NCI-H146 (cell line): ENCODE data around the gene PRKD2.
"Not testable (repeated sequence)": the region's sequence is repeated elsewhere in the genome, so short reads cannot be mapped to it uniquely, and the experiment has no call there.

Source experiments
- DNase-seq: peaks from one replicate; lab custom pipeline; 2025; lab: John Stamatoyannopoulos, UW

Gene PRKD2

DNA sequence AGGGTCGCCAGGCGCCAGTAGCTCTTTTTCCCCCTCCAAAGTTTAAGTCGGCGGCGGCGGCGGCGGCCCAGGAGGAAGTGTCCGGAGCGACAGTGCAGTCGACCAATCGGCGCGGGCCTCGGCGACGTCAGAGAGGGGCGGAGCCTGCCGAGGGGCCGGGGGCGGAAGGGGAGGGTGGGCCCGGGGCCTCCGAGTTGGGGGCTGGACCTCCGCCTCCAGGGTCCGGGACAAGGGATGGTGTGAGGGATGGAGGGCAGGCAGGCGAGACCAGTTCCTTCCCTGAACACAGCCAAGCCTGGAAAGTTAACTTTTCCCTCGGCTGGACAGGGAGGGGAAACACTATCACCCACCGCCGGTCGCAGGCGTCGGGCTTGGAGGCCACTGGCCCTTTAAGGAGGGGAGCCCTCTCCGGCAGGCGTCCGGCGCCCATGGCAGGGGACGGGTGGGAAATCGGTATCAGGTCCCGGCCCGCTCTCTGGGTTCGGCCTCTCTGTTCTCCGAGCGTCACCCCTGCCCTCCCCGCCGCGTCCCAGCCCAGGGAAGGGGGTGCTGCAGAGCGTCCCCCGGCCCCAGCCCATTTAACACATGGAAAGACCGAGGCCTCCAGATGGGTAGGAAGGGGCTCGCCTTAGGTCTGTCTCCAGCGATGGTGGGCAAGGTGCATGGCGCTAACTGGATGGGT lies at the start of gene PRKD2:
TSS of gene PRKD2 (minus strand) at position 81 of the 682 bp plus-strand sequence. CDS start 744 bp downstream, outside the sequence.
- peak; percentile 71 for DNase-seq

DNA sequence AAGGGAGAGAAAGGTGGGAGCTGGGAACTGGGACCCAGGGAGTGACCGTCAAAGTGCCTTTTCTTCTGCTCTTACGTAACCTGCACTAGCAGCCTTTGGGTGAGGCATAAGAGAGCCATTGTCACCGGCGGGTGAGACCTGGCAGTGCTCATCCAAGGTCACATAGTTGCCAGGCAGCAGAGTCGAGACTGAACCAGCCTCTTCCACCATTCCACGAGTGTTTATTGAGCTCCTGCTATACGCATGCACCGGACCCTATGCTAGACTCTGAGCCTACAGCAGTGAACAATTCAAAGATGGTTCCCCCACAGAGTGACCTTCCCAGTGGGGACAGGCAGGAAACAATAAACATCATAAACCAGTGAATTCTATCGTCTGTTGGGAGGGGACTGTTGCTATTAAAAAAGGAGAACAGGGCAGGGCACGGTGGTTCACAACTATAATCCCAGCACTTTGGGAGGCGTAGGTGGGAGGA lies 47.9 kb upstream of the PRKD2 start:
- DNase-seq = no peak

DNA sequence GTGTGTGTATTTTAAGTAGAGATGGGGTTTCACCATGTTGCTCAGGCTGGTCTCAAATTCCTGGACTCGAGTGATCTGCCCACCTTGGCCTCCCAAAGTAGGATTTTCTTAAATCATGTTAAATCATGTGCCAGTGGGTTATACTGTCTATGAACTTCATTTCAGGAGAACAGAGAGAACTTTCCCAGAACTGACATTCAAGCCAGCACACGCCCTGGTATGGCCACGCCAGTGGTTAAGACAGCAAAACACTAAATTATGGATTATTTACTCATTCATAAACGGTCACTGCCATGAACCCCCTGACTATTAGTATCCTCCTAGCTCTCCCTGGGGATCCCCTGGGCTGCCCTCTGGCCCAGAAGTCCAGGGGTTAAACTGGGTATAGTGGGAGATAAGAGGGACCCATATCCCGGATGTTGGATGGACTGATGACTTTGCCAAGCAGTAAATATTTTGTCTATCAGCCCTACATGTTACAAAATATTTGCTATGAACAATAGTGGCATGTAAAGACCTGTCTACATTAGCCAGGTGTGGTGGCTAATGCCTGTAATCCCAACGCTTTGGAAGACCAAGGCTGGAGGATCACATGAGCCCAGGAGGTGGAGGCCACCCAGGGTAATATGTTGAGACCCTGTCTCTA lies 45.5 kb upstream of the PRKD2 start:
- DNase-seq = no peak

DNA sequence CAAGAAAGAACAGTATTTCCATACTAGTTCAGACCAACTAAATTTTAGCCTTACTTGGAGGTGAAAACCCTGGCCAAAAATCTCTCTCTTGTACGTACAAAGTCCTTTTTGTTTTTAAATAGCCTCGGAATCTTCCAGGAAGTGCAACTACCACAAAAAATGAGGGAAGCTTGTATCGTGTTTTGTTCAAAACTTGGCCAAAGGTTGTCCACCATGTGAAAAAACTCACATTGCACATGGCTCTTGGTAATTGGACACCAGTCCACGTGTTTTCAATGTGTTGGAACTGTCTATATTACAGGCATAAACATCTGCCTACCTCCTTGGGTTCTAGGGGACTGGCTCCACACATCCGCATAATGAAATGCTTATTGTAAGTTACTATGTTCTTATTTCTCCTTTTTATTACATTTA lies 44.5 kb upstream of the PRKD2 start:
- no peak for DNase-seq

DNA sequence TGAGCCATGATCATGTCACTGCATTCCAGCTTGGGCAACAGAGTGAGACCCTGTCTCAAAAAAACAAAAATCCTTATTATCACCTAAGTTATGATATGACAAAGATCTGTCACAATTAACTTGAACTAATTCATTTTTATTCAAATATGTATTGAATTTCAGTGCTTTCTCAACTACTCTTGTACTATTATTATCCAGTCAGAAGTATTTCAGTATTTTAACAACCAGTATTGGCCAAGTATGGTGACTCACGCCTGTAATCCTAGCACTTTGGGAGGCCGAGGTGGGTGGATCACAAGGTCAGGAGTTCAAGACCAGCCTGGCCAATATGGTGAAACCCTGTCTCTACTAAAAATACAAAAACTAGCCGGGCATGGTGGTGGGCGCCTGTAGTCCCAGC lies 44.0 kb upstream of the PRKD2 start:
- DNase-seq = not testable (repeated sequence)

DNA sequence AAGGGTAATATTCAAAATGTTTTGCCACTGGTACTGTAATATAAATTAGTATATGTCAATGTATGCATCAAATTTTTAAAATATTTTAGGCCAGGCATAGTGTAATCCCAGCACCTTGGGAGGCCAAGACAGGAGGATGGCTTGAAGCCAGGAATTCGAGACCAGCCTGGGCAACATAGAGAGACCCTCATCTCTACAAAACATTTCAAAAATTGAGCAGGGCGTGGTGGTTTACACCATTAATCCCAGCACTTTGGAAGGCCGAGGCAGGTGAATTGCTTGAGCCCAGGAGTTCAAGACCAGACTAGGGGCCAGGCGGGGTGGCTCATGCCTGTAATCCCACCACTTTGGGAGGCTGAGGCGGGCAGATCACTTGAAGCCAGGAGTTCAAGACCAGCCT lies 43.4 kb upstream of the PRKD2 start:
- no peak for DNase-seq

DNA sequence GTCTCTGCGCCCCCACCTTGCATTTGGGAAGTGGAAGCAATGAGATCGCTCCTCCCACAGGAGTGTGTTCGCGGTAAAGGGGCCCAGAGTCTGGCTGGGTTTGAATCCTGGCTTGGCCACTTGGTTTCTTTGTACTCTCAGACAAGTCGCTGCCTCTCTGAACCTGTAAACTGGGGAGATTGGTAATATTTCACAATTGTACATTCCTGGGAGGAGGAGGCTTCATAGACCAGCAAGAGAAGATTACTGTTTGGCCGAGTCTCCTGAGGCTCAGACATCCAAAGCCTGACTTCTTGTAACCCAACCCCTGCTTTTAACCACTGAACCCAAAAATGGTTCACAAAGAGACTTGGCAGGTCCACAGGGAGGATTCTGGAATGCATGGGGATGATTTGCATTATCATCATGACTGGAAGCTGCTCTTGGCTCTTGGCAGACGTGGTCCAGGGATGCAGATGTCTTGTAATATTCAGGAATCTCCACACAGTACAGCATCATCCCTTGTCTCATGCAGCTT lies 43.0 kb upstream of the PRKD2 start:
- no peak for DNase-seq

DNA sequence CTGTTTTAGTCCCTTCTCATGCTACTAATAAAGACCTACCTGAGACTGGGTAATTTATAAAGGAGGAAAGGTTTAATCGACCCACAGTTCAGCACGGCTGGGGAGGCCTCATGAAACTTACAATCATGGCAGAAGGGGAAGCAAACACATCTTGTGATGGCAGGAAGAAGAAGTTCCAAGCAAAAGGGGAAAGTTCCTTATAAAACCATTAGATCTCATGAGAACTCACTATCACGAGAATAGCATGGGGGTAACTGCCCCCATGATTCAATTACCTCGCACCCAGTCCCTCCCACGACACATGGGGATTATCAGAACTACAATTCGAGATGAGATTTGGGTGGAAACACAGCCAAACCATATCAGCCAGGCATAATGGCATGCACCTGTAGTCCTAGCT lies 42.3 kb upstream of the PRKD2 start:
- DNase-seq = no peak

DNA sequence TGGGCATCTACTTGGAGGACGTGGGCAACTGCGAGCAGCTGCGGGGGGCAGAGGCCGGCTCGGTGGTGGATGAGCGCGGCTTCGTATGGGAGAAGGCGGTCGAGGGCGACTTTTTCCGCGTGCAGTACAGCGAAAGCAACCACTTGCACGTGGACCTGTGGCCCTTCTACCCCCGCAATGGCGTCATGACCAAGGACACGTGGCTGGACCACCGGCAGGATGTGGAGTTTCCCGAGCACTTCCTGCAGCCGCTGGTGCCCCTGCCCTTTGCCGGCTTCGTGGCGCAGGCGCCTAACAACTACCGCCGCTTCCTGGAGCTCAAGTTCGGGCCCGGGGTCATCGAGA lies 39.6 kb upstream of the PRKD2 start:
- no peak for DNase-seq

DNA sequence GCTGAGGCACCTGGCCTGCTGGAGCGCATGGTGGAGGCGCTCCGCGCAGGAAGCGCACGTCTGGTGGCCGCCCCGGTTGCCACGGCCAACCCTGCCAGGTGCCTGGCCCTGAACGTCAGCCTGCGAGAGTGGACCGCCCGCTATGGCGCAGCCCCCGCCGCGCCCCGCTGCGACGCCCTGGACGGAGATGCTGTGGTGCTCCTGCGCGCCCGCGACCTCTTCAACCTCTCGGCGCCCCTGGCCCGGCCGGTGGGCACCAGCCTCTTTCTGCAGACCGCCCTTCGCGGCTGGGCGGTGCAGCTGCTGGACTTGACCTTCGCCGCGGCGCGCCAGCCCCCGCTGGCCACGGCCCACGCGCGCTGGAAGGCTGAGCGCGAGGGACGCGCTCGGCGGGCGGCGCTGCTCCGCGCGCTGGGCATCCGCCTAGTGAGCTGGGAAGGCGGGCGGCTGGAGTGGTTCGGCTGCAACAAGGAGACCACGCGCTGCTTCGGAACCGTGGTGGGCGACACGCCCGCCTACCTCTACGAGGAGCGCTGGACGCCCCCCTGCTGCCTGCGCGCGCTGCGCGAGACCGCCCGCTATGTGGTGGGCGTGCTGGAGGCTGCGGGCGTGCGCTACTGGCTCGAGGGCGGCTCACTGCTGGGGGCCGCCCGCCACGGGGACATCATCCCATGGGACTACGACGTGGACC lies 39.1 kb upstream of the PRKD2 start:
- DNase-seq = no peak

DNA sequence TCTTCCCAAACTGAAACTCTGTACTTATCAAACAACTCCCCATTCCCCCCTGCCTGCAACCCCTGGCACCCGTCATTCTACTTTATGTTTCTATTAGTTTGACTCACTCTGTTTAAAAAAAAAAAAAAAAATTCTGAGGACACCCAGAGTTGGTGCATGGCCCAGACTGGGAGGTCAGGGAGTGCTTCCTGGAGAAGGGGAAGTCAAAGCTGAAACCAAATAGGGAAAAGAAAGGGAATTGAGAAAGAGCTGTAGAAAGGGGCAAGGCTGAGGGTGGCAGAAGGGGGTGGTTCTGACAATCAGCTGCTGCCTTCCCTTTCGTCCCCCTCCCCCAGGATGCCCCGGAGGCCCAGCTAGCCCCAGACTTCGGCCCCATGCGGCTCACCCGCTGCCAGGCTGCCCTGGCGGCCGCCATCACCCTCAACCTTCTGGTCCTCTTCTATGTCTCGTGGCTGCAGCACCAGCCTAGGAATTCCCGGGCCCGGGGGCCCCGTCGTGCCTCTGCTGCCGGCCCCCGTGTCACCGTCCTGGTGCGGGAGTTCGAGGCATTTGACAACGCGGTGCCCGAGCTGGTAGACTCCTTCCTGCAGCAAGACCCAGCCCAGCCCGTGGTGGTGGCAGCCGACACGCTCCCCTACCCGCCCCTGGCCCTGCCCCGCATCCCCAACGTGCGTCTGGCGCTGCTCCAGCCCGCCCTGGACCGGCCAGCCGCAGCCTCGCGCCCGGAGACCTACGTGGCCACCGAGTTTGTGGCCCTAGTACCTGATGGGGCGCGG lies 38.4 kb upstream of the PRKD2 start:
- DNase-seq = no peak

DNA sequence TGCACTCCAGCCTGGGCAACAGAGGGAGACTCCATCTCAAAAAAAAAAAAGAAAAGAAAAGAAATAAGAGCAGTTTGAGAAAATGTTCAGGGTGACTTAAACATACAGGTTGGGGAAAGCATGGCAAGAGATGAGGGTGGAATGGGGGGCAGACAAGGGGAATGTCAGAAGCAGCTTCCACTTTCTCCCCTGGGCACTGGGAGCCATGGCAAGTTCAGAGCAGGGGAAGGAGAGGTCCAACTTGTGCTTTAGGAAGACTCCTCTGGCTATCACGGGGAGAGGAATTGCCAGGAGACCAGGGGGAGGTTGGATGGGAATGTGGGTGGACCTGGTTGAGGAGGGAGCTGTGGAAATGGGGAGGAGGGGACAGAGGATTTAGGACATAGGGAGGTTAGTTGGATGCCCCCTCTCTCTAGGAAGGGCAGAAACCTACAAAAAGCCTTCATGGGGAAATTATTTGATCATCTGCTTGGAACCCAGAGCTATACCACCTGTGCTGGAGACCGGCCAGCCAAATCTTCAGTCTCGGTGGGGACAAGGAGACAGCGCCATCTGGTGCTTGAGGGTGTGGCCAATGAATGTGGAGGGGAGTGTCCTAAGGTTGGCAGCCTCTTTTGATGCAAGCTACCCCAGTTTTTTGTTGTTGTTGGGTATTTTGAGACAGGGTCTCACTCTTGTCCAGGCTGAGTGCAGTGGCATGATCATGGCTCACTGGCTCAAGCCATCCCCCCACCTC lies 36.7 kb upstream of the PRKD2 start:
- DNase-seq = peak; percentile 50

DNA sequence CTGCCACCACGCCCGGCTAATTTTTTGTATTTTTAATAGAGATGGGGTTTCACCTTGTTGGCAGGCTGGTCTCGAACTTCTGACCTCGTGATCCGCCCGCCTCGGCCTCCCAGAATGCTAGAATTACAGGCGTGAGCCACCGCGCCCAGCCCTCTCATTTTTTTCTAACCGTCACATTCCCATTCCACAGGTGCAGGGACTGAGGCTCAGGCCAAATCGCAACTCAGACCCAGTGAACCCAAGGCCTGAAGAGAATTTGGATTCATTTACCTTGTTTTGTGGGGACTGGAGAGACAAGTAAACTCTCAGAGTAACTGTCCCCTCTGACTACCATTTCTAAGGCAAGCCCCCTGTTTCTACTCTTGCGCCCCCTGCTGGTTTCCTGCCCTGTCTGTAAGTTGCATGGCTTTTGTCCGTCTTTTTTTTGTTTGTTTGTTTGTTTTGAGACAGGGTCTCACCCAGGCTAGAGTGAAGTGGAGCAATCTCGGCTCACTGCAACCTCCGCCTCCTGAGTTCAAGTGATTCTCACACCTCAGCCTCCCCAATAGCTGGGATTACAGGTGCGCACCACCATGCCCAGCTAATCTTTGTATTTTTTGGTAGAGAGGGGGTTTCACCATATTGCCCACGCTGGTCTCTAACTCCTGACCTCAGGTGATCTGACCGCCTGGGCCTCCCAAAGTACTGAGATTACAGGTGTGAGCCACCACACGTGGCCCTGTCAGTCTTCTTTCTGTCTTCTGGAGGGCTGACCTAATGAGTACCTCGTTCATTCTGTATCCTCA lies 31.6 kb upstream of the PRKD2 start:
- DNase-seq = peak; percentile 24

DNA sequence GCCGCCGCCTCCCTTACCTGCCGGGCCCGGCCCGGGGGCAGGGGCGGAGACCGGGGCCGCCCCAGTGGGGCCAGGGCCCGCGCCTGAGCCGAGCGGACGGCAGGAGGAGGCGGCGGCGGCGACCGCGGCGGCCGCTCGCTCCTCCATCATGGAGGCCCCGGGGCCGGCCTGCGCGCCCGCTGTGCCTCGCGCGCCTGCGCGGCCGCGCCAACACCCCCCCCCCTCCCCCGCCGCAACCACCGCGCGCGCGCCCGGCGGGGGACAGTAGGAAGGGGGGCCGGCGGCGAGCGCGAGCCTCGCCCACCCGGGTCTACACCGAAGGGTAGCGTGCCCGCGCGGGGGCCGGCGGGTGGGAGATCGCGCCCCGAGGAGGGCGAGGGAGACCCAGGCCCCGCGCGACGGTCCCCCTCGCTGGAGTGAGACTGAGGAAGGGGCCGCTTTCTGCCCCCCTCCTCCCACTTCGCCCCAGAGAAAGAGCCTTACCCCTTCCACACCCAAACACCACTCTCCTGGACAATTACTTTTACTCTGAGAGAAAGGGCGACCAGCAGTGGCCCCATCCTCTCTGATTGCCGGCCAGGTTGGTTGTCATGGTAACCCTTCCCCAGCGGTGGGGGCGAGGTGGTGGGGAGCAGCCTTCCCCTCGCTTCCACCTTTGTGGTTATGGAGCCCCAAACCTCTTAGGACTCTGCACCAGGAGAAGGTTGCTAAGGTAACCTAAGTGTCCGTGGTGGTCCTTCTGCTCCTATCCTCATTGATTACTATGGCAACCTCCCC lies 29.6 kb upstream of the PRKD2 start, which contains the start of gene STRN4:
TSS of gene STRN4 (minus strand) at position 170 of the 777 bp plus-strand sequence. CDS start at position 150, 20 bp downstream.
- peak; percentile 77 for DNase-seq

DNA sequence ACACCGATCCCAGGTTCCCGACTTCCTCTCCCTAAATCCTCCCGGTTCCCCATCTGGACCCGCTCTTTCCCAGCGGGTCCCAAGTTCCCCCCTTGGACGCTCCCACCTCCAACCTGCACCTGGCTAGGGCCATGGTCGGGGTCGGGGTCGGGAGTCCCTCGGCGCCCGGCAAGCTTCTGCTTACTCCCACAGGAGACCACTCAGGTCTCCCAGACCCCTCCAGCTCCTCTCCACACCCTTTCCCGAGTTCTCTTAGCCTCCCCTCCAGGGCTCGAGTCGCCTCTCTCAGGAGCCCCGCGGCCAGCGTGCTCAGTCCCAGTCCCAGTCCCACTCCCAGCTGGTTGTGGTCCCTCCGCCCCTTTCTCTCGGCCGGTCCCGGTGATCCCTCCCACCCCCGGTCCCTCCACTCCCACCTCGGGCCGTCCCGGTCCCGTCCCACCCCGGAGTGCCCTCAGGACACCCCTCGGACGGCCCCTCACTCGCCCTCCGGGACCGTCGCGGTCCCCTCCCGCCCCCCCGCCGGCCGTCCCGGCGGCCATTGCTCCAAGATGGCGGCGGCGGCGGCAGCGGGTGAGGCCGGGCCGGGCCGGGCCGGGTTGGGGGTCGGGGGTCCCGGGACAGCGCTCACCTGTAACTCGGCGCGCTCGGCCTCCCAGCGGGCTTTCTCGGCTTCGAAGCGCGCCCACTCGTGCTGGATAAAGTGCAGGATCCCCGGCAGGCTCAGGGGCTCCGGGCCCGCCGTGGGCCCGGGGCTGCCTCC lies 28.8 kb upstream of the PRKD2 start, which contains the start of gene FKRP:
TSS of gene FKRP (plus strand) at position 537 of the 760 bp plus-strand sequence. CDS start 9,394 bp downstream, outside the sequence.
- DNase-seq = peak; percentile 37

DNA sequence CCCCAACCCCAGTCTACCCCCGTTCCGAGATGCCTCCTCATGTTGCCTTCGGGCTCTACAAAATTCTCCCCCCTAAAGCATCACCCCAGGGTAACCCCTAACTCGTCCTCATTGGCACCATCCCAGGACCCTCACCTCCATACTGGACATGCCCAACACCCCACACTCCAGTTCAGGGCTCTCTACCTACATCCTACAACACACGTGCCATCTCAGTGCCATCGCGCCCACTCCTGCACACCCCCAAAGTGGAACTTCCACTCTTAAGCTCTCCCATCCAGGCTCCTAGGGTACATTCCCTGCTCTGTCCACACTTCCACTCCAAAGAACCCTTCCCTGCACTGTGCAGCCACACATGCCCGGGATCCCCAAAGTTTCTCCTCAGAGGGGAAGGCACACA lies 28.1 kb upstream of the PRKD2 start:
- no peak for DNase-seq

DNA sequence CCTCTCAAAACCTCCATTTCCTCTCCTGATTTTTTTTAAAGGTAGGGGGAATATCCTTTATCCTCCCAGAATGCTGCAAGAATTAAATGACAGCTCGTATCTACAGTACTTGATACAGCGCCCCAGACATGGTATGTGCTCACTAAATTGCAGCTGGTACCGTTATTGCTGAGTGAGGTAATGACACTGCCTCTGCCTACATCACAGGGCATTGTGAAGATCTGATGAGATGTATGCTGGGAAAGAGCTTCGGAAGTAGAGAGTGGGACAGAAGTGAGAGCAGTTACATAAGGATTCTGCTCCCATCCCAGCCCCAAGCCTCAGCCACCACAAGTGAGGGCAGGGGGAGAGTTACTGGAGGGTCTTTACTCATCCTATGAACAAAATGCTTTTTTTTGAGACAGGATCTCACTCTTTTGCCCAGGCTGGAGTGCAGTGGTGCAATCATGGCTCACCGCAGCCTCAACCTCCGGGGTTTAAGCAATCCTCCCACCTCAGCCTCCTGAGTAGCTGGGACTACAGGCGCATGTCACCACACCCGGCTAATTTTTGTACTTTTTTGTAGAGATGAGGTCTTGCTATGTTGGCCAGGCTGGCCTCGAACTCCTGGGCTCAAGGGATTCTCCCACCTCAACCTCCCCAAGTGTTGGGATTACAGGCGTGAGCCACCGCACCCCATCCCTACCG lies 27.2 kb upstream of the PRKD2 start:
- DNase-seq = no peak

DNA sequence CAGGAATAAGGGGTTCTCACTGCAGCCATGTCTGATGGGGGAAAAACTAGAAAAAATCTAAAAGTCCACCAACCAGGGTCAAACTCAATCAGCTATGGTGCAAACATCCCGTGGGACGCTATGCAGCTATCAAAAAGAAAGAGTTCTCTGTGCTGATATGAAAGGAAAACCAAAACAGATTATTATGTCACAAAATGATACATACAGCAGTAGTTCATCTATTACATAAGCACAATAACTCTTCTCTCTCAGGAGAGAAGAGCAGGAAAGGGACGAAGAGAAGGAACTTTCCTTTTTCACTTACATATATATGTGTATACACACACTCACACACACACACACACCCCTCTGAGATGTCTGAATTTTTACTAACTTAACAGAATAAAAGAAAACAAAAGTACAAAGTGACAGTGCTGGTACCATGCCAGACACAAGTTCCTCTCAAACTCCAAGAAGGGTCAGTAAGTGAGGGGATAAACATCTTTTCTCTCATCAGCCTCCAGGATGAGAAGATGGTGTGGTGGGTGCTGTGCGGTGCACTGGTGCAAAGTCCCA lies 26.1 kb upstream of the PRKD2 start:
- no peak for DNase-seq
